ENCODE measurements around the gene WWOX. TPM values are rescaled to one million over a fixed set of nuclear protein-coding genes. Genes with fewer than 3 reads are reported as not detected.

The WWOX gene
- total RNA-seq, 1 donor from 2014 or later, result 7.3 TPM

DNA sequence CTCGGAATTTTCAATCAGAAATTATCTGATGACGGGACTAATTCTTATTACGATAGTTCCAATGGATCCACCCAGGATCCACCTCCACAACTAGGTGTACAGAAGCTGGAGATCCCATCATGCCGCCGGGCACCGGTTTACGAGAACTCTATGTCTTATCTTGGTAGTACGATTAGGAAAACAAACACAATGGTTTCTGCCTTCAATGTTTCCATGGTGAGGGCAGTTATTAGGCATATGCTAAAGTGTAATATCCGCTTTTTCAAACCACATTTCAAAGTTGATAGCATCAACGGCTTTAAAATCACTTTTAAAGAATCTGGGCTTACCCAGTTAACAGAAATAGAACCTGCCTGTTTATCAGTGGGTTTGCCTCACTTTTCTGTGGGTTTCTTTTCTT lies 795.4 kb downstream of the WWOX start:
- Histone ChIP-seq H3K9ac (ENCODE audit: low read length) (no peak overlapping the region), H3K4me2 (ENCODE audit: low read length) (no peak overlapping the region), H3K79me2 (ENCODE audit: insufficient read depth, low read length) (no peaks in the 10 kb centered on the region), H3K9me3 (ENCODE audit: insufficient read depth, low read depth, low read length) (no peaks in the 10 kb centered on the region), H4K20me1 (ENCODE audit: insufficient read depth, low read length) (no peaks in the 10 kb centered on the region), H3K36me3 (ENCODE audit: insufficient read depth, low read length) (no peaks in the 10 kb centered on the region), H3K4me3 (ENCODE audit: insufficient read depth, low read depth, low read length) (no peak overlapping the region), H3K27ac (ENCODE audit: low read depth, low read length) (no peak overlapping the region), H3K27me3 (ENCODE audit: insufficient read depth, low read length) (no peaks in the 10 kb centered on the region), H2AFZ (ENCODE audit: low read depth, low read length) (no peak overlapping the region), H3K4me1 (ENCODE audit: insufficient read depth, low read length) (no peaks in the 10 kb centered on the region)
- no peaks in the 10 kb centered on the region for H3K9me3 Mint-ChIP-seq (ENCODE audit: unreplicated experiment)
- H3K27ac Mint-ChIP-seq (ENCODE audit: unreplicated experiment), result no peak overlapping the region
- TF ChIP-seq, protein P1, sequence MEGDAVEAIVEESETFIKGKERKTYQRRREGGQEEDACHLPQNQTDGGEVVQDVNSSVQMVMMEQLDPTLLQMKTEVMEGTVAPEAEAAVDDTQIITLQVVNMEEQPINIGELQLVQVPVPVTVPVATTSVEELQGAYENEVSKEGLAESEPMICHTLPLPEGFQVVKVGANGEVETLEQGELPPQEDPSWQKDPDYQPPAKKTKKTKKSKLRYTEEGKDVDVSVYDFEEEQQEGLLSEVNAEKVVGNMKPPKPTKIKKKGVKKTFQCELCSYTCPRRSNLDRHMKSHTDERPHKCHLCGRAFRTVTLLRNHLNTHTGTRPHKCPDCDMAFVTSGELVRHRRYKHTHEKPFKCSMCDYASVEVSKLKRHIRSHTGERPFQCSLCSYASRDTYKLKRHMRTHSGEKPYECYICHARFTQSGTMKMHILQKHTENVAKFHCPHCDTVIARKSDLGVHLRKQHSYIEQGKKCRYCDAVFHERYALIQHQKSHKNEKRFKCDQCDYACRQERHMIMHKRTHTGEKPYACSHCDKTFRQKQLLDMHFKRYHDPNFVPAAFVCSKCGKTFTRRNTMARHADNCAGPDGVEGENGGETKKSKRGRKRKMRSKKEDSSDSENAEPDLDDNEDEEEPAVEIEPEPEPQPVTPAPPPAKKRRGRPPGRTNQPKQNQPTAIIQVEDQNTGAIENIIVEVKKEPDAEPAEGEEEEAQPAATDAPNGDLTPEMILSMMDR (IDR thresholded peaks at IDR 0.05; ENCODE audit: insufficient read depth, low read depth, low read length), result no peak
- TF ChIP-seq EZH2 (IDR thresholded peaks at IDR 0.05; ENCODE audit: insufficient read depth, low read length), result no peak
- no peak for DNase-seq (ENCODE audit: low read depth)
- H3K36me3 Mint-ChIP-seq (ENCODE audit: low read depth, unreplicated experiment), result no peaks in the 10 kb centered on the region
- H3K4me3 Mint-ChIP-seq (ENCODE audit: unreplicated experiment), result no peak overlapping the region
- peaks cover 2% of the 10 kb centered on the region for H3K27me3 Mint-ChIP-seq (ENCODE audit: low read depth, unreplicated experiment)
- H3K4me1 Mint-ChIP-seq (ENCODE audit: low read depth, unreplicated experiment), result peaks cover 18% of the 10 kb centered on the region
- no peak for FAIRE-seq

DNA sequence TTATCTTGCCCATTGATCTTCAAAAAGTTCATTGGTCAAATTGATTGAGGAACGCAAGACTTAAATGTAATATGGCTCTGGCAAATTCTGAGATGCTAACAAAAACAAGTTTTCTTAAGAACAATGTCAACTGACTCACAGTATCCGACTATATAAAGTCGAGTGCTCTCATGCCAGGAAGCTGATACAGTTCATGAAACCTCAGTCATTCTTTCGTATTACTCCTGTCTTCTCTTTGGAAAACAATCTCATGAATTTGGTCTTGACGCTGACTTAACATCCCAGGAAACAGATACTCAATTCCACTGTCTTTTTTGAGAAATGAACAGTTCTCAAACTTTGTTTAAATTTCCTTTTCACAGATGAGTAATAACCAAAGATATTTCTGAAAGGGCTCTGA lies 796.2 kb downstream of the WWOX start:
- no peaks in the 10 kb centered on the region for H3K27me3 ChIP-seq (ENCODE audit: insufficient read depth, low read length)

DNA sequence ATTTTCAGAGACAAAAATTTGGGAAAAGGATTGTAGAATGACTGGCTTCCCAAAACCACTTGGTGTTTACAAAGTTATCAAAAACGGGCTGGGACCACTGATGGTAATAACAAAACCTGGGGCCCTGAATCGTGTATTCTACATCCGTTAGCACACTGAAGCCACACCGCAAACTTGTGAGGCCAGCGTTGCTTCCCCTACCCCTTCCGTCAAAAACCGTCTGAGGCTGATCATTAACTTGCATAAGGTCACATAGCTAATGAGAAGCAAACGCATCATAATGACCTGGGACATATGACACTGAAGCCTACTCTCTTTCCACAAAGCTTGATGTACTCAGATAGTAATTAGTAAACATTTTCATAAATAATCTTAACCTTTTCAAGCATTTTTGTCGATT lies 796.8 kb downstream of the WWOX start:
- H3K4me1 ChIP-seq (ENCODE audit: insufficient read depth, low read length), result no peaks in the 10 kb centered on the region
- Mint-ChIP-seq H3K9me3 (ENCODE audit: unreplicated experiment) (no peaks in the 10 kb centered on the region), H3K27ac (ENCODE audit: unreplicated experiment) (no peak overlapping the region), H3K4me3 (ENCODE audit: unreplicated experiment) (no peak overlapping the region), H3K36me3 (ENCODE audit: low read depth, unreplicated experiment) (no peaks in the 10 kb centered on the region), H3K27me3 (ENCODE audit: low read depth, unreplicated experiment) (peaks cover 2% of the 10 kb centered on the region), H3K4me1 (ENCODE audit: low read depth, unreplicated experiment) (peaks cover 18% of the 10 kb centered on the region)
- H2AFZ ChIP-seq (ENCODE audit: low read depth, low read length), result no peak overlapping the region
- no peak overlapping the region for H3K9ac ChIP-seq (ENCODE audit: low read length)
- no peaks in the 10 kb centered on the region for H3K27me3 ChIP-seq (ENCODE audit: insufficient read depth, low read length)
- H3K79me2 ChIP-seq (ENCODE audit: insufficient read depth, low read length), result no peaks in the 10 kb centered on the region
- no peak overlapping the region for H3K4me3 ChIP-seq (ENCODE audit: insufficient read depth, low read depth, low read length)
- no peak overlapping the region for H3K27ac ChIP-seq (ENCODE audit: low read depth, low read length)
- H3K36me3 ChIP-seq (ENCODE audit: insufficient read depth, low read length), result no peaks in the 10 kb centered on the region
- H3K4me2 ChIP-seq (ENCODE audit: low read length), result no peak overlapping the region
- FAIRE-seq, result no peak
- no peaks in the 10 kb centered on the region for H3K9me3 ChIP-seq (ENCODE audit: insufficient read depth, low read depth, low read length)
- no peak for DNase-seq (ENCODE audit: low read depth)
- TF ChIP-seq EZH2 (IDR thresholded peaks at IDR 0.05; ENCODE audit: insufficient read depth, low read length), result no peak
- TF ChIP-seq, protein P1 (IDR thresholded peaks at IDR 0.05; ENCODE audit: insufficient read depth, low read depth, low read length), result no peak
- H4K20me1 ChIP-seq (ENCODE audit: insufficient read depth, low read length), result no peaks in the 10 kb centered on the region

More for the DNA sequence above, 796.2 kb downstream of the WWOX start:
- H3K4me2 ChIP-seq (ENCODE audit: low read length), result no peak overlapping the region
- no peaks in the 10 kb centered on the region for H4K20me1 ChIP-seq (ENCODE audit: insufficient read depth, low read length)
- Mint-ChIP-seq H3K4me1 (ENCODE audit: low read depth, unreplicated experiment) (peaks cover 18% of the 10 kb centered on the region), H3K9me3 (ENCODE audit: unreplicated experiment) (no peaks in the 10 kb centered on the region), H3K27me3 (ENCODE audit: low read depth, unreplicated experiment) (peaks cover 2% of the 10 kb centered on the region), H3K36me3 (ENCODE audit: low read depth, unreplicated experiment) (no peaks in the 10 kb centered on the region), H3K27ac (ENCODE audit: unreplicated experiment) (peak overlapping the region; percentile 64), H3K4me3 (ENCODE audit: unreplicated experiment) (no peak overlapping the region)
- no peaks in the 10 kb centered on the region for H3K36me3 ChIP-seq (ENCODE audit: insufficient read depth, low read length)
- no peaks in the 10 kb centered on the region for H3K79me2 ChIP-seq (ENCODE audit: insufficient read depth, low read length)
- FAIRE-seq (no peak), DNase-seq (ENCODE audit: low read depth) (no peak)
- no peaks in the 10 kb centered on the region for H3K4me1 ChIP-seq (ENCODE audit: insufficient read depth, low read length)
- no peak overlapping the region for H3K4me3 ChIP-seq (ENCODE audit: insufficient read depth, low read depth, low read length)
- no peaks in the 10 kb centered on the region for H3K9me3 ChIP-seq (ENCODE audit: insufficient read depth, low read depth, low read length)
- no peak for TF ChIP-seq EZH2 (IDR thresholded peaks at IDR 0.05; ENCODE audit: insufficient read depth, low read length)
- TF ChIP-seq, protein P1 (IDR thresholded peaks at IDR 0.05; ENCODE audit: insufficient read depth, low read depth, low read length), result no peak
- no peak overlapping the region for H3K9ac ChIP-seq (ENCODE audit: low read length)
- no peak overlapping the region for H3K27ac ChIP-seq (ENCODE audit: low read depth, low read length)
- H2AFZ ChIP-seq (ENCODE audit: low read depth, low read length), result no peak overlapping the region
